Measurements from ENCODE around the gene RRP8.

The RRP8 gene

DNA sequence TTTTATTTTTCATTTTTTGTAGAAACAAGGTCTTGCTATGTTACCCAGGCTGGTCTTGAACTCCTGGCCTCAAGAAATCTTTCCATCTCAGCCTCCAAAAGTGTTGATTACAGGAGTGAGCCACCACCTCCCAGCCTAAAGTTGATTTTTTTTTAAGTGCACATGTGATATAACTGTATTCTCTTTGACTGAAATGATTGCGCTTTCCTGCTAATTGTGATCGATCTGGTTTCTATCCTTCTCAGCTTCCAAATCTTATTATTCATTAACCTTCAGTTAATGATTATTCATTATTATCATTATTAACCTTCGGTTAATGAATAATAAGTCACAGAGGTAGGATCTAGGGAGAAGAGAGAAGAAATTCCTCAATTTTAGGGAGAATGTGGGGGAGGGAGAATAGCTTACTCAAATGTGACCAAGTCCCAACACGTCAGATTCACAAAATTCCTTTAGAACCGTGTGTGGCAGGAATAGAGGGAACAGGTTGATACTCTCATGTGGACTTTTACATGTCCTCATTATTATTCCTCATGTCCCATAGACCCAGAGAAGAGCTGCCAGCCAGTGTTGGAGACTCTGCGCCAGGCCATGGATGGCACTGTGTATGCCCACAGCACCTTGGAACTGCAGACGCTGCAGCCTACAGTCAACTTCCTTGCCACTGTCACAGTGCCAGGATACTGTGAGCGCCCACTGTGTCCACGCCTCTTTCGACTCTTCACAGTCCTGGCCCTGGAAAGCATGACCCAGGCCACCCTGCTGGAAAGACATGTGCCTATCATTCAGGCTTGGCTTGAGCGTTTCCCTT is 47.1 kb downstream of the RRP8 start:
- no peak for DNase-seq (ENCODE audit: low spot score)
- H2BK5ac ChIP-seq (ENCODE audit: low read length), result peak overlapping the region; percentile 87
- no peak overlapping the region for H3K4me3 ChIP-seq (ENCODE audit: low read length in 2 of 2)
- H3K23ac ChIP-seq (ENCODE audit: low read depth, low read length, poor library complexity), result peak overlapping the region; percentile 31
- H2BK120ac ChIP-seq (ENCODE audit: low read depth, low read length), result no peak overlapping the region
- H3K4me2 ChIP-seq (ENCODE audit: insufficient read depth, low read length, poor library complexity, severe bottlenecking), result no peak overlapping the region
- no peaks in the 10 kb centered on the region for H3K36me3 ChIP-seq (replicated peaks in 1 of 2; ENCODE audit: control insufficient read depth in 2 of 2, insufficient read depth in 2 of 2, low read length in 2 of 2)
- no peak overlapping the region for H3K9ac ChIP-seq (ENCODE audit: low read depth, low read length, poor library complexity)
- peaks cover 5% of the 10 kb centered on the region for H3K79me1 ChIP-seq (ENCODE audit: low read depth, low read length)
- no CpG with 5 or more reads among the region's 11 CpGs for WGBS, 2 donors (ENCODE audit: extremely low coverage in 2 of 2, insufficient read length in 2 of 2, insufficient replicate concordance in 1 of 2)
- H2BK12ac ChIP-seq (ENCODE audit: low read length), result no peak overlapping the region
- no peaks in the 10 kb centered on the region for H3K4me1 ChIP-seq (ENCODE audit: control insufficient read depth in 2 of 2, insufficient read depth in 1 of 2, low read depth in 1 of 2, low read length in 2 of 2)
- no peak overlapping the region for H4K91ac ChIP-seq (ENCODE audit: low read depth, low read length, poor library complexity)
- no peaks in the 10 kb centered on the region for H3K27me3 ChIP-seq (ENCODE audit: control insufficient read depth in 3 of 3, insufficient read depth in 3 of 3, low read depth in 1 of 3, low read length in 3 of 3)
- peak overlapping the region; percentile 43 for H2AK5ac ChIP-seq (ENCODE audit: low read depth, low read length)
- no peaks in the 10 kb centered on the region for H3K9me3 ChIP-seq (replicated peaks in 1 of 2; ENCODE audit: control insufficient read depth in 2 of 2, insufficient read depth in 1 of 2, low read depth in 1 of 2, low read length in 2 of 2)
- no peak overlapping the region for H3K27ac ChIP-seq (replicated peaks; ENCODE audit: low read length)
- H3K18ac ChIP-seq (ENCODE audit: low read length), result peak overlapping the region; percentile 48
- peak overlapping the region; percentile 56 for H3K14ac ChIP-seq (ENCODE audit: low read length)
- no peak overlapping the region for H4K8ac ChIP-seq (ENCODE audit: low read depth, low read length)
- no peak overlapping the region for H2BK15ac ChIP-seq (ENCODE audit: low read length)
- no peak overlapping the region for H3K4ac ChIP-seq (ENCODE audit: low read length)
- no peak overlapping the region for H2AFZ ChIP-seq (ENCODE audit: low read length)

DNA sequence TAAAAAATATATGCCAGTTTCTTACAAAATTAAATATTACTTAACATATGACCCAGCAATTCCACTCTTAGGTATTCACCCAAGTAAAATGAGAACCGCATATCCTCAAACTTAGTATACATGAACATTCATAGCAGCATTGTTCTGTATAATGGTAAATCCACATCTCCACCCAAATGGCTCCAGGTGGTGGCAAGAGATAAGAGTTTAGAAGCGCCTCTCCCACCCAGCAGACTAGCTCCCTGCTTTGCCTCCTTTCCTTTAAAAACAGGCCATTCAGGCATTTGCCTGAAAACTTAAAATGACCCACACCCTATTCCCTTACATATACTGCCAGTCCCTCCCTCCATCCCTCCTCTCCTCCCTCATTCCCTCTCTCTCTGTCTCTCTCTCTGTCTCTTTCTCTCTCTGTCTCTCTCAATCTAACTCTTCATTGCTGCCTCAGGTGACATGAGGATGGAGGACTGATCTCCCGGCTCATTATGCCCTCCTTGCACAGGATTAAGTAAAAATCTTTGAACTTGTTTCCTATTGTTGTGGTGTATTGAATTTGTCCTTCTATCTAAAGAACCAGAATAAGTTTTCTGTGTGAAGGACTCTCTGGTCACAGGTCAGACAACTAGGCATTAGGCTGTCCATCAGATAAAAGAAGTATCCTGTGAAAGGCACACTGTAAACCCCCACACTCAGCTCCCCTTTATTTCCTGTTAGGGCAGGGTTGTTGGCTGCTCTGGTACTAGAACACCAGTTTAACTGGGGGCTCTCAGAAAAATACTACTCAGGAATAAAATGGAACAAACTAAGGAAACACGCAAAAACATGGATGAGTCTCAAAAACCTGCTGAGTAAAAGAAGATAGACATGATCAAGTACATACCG is 48.3 kb downstream of the RRP8 start:
- no peak for DNase-seq (ENCODE audit: low spot score)
- H3K4me2 ChIP-seq (ENCODE audit: insufficient read depth, low read length, poor library complexity, severe bottlenecking), result no peak overlapping the region
- no peak overlapping the region for H3K4ac ChIP-seq (ENCODE audit: low read length)
- no CpG with 5 or more reads among the region's 5 CpGs for WGBS, 2 donors (ENCODE audit: extremely low coverage in 2 of 2, insufficient read length in 2 of 2, insufficient replicate concordance in 1 of 2)
- no peaks in the 10 kb centered on the region for H3K9me3 ChIP-seq (replicated peaks in 1 of 2; ENCODE audit: control insufficient read depth in 2 of 2, insufficient read depth in 1 of 2, low read depth in 1 of 2, low read length in 2 of 2)
- H2BK12ac ChIP-seq (ENCODE audit: low read length), result no peak overlapping the region
- no peaks in the 10 kb centered on the region for H3K4me1 ChIP-seq (ENCODE audit: control insufficient read depth in 2 of 2, insufficient read depth in 1 of 2, low read depth in 1 of 2, low read length in 2 of 2)
- peaks cover 5% of the 10 kb centered on the region for H3K79me1 ChIP-seq (ENCODE audit: low read depth, low read length)
- H2BK120ac ChIP-seq (ENCODE audit: low read depth, low read length), result no peak overlapping the region
- no peak overlapping the region for H3K18ac ChIP-seq (ENCODE audit: low read length)
- H3K27ac ChIP-seq (replicated peaks; ENCODE audit: low read length), result no peak overlapping the region
- H3K23ac ChIP-seq (ENCODE audit: low read depth, low read length, poor library complexity), result no peak overlapping the region
- H2BK5ac ChIP-seq (ENCODE audit: low read length), result no peak overlapping the region
- H3K4me3 ChIP-seq (ENCODE audit: low read length in 2 of 2), result no peak overlapping the region
- no peaks in the 10 kb centered on the region for H3K36me3 ChIP-seq (replicated peaks in 1 of 2; ENCODE audit: control insufficient read depth in 2 of 2, insufficient read depth in 2 of 2, low read length in 2 of 2)
- no peak overlapping the region for H2AK5ac ChIP-seq (ENCODE audit: low read depth, low read length)
- H4K8ac ChIP-seq (ENCODE audit: low read depth, low read length), result no peak overlapping the region
- no peak overlapping the region for H2BK15ac ChIP-seq (ENCODE audit: low read length)
- H2AFZ ChIP-seq (ENCODE audit: low read length), result no peak overlapping the region
- H4K91ac ChIP-seq (ENCODE audit: low read depth, low read length, poor library complexity), result no peak overlapping the region
- no peak overlapping the region for H3K14ac ChIP-seq (ENCODE audit: low read length)
- no peaks in the 10 kb centered on the region for H3K27me3 ChIP-seq (ENCODE audit: control insufficient read depth in 3 of 3, insufficient read depth in 3 of 3, low read depth in 1 of 3, low read length in 3 of 3)
- H3K9ac ChIP-seq (ENCODE audit: low read depth, low read length, poor library complexity), result no peak overlapping the region

DNA sequence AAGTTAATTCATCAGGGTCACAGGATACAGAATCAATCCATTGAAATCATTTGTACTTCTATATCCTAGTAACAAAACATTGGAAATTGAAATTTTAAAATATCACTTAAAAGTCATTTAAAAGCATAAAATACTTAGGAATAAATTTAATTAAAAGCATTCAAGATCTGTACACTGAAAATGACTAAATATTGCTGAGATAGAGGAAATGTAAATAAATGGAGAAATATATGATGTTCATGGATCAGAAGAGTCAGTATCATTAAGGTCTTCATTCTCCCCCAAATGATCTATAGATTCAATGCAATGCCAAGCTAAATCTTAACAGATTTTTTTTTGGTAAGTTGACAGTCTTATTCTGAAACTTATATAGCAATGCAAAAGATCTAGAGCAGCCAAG is 49.8 kb downstream of the RRP8 start:
- H2AFZ ChIP-seq (ENCODE audit: low read length), result no peak overlapping the region
- H3K18ac ChIP-seq (ENCODE audit: low read length), result no peak overlapping the region
- peaks cover 5% of the 10 kb centered on the region for H3K79me1 ChIP-seq (ENCODE audit: low read depth, low read length)
- H2BK5ac ChIP-seq (ENCODE audit: low read length), result no peak overlapping the region
- no peak for DNase-seq (ENCODE audit: low spot score)
- H2BK15ac ChIP-seq (ENCODE audit: low read length), result no peak overlapping the region
- H3K27me3 ChIP-seq (ENCODE audit: control insufficient read depth in 3 of 3, insufficient read depth in 3 of 3, low read depth in 1 of 3, low read length in 3 of 3), result no peaks in the 10 kb centered on the region
- no peak overlapping the region for H3K4me2 ChIP-seq (ENCODE audit: insufficient read depth, low read length, poor library complexity, severe bottlenecking)
- no peak overlapping the region for H3K4ac ChIP-seq (ENCODE audit: low read length)
- H4K8ac ChIP-seq (ENCODE audit: low read depth, low read length), result no peak overlapping the region
- H3K4me1 ChIP-seq (ENCODE audit: control insufficient read depth in 2 of 2, insufficient read depth in 1 of 2, low read depth in 1 of 2, low read length in 2 of 2), result no peaks in the 10 kb centered on the region
- no peak overlapping the region for H3K27ac ChIP-seq (replicated peaks; ENCODE audit: low read length)
- no peak overlapping the region for H4K91ac ChIP-seq (ENCODE audit: low read depth, low read length, poor library complexity)
- H2BK120ac ChIP-seq (ENCODE audit: low read depth, low read length), result no peak overlapping the region
- H3K9ac ChIP-seq (ENCODE audit: low read depth, low read length, poor library complexity), result no peak overlapping the region
- H3K4me3 ChIP-seq (ENCODE audit: low read length in 2 of 2), result no peak overlapping the region
- H3K23ac ChIP-seq (ENCODE audit: low read depth, low read length, poor library complexity), result no peak overlapping the region
- H3K9me3 ChIP-seq (replicated peaks in 1 of 2; ENCODE audit: control insufficient read depth in 2 of 2, insufficient read depth in 1 of 2, low read depth in 1 of 2, low read length in 2 of 2), result no peaks in the 10 kb centered on the region
- H2BK12ac ChIP-seq (ENCODE audit: low read length), result no peak overlapping the region
- no peak overlapping the region for H3K14ac ChIP-seq (ENCODE audit: low read length)
- no peaks in the 10 kb centered on the region for H3K36me3 ChIP-seq (replicated peaks in 1 of 2; ENCODE audit: control insufficient read depth in 2 of 2, insufficient read depth in 2 of 2, low read length in 2 of 2)
- no peak overlapping the region for H2AK5ac ChIP-seq (ENCODE audit: low read depth, low read length)

DNA sequence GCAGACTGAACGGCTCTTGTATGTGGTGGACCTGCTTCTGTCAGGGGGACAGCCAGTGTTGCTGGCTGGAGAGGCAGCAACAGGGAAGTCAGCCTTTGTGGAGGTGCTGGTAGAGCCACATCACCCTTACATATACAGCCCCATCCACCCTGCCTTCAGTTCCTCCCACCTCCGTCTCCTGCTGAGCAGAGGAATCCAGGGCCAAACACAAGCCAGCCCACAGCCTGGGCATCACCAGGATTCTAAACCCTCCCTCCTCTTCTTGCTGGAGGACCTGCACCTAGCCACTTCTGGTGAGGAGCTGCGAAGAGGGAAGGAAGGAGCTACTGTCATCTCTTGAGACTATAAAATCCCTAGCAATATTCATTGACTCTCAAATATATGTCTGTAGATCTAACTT is 54.8 kb downstream of the RRP8 start:
- Histone ChIP-seq H3K4me1 (ENCODE audit: control insufficient read depth in 2 of 2, insufficient read depth in 1 of 2, low read depth in 1 of 2, low read length in 2 of 2) (no peaks in the 10 kb centered on the region), H3K4me3 (ENCODE audit: low read length in 2 of 2) (peak overlapping the region in 1 of 2 donors; percentile 39), H3K18ac (ENCODE audit: low read length) (no peak overlapping the region), H4K91ac (ENCODE audit: low read depth, low read length, poor library complexity) (no peak overlapping the region), H2AK5ac (ENCODE audit: low read depth, low read length) (no peak overlapping the region), H3K27me3 (ENCODE audit: control insufficient read depth in 3 of 3, insufficient read depth in 3 of 3, low read depth in 1 of 3, low read length in 3 of 3) (no peaks in the 10 kb centered on the region), H3K4ac (ENCODE audit: low read length) (no peak overlapping the region), H3K4me2 (ENCODE audit: insufficient read depth, low read length, poor library complexity, severe bottlenecking) (no peak overlapping the region), H3K9me3 (replicated peaks in 1 of 2; ENCODE audit: control insufficient read depth in 2 of 2, insufficient read depth in 1 of 2, low read depth in 1 of 2, low read length in 2 of 2) (no peaks in the 10 kb centered on the region), H2AFZ (ENCODE audit: low read length) (no peak overlapping the region), H2BK120ac (ENCODE audit: low read depth, low read length) (no peak overlapping the region), H2BK5ac (ENCODE audit: low read length) (no peak overlapping the region), H2BK15ac (ENCODE audit: low read length) (no peak overlapping the region), H3K79me1 (ENCODE audit: low read depth, low read length) (no peaks in the 10 kb centered on the region), H4K8ac (ENCODE audit: low read depth, low read length) (no peak overlapping the region), H3K27ac (replicated peaks; ENCODE audit: low read length) (no peak overlapping the region), H3K36me3 (replicated peaks in 1 of 2; ENCODE audit: control insufficient read depth in 2 of 2, insufficient read depth in 2 of 2, low read length in 2 of 2) (peaks cover 4 to 21% of the 10 kb centered on the region in 2 donors), H2BK12ac (ENCODE audit: low read length) (no peak overlapping the region), H3K9ac (ENCODE audit: low read depth, low read length, poor library complexity) (no peak overlapping the region), H3K14ac (ENCODE audit: low read length) (peak overlapping the region; percentile 85), H3K23ac (ENCODE audit: low read depth, low read length, poor library complexity) (no peak overlapping the region)
- DNase-seq (ENCODE audit: low spot score), result no peak
- WGBS, 2 donors (ENCODE audit: extremely low coverage in 2 of 2, insufficient read length in 2 of 2, insufficient replicate concordance in 1 of 2), result no CpG with 5 or more reads among the region's 3 CpGs

All from neuronal stem cell (in vitro differentiated cells).